Activated B cell treated with CpG ODN at 0.5 μM for 24 hours (primary cell): ENCODE results near the gene ARID3C. TPM values are rescaled to one million over a fixed set of nuclear protein-coding genes. Genes with fewer than 3 reads are reported as not detected.

ENCODE experiments used
- ATAC-seq: fragments of 200-7000 bp; cut with Tn5 transposase; one replicate; pipeline ENCODE4 v1.10.0; 2021; ENCODE audit warnings: low read depth, mild to moderate bottlenecking, moderate library complexity
- CTCF ChIA-PET: fragments of 350-600 bp; sonication (Branson Sonifier 250); formaldehyde crosslinking; loops from one replicate; lab custom pipeline; 2021; ENCODE audit warnings: antibody characterized with exemption; lab: Charles Lee
- POLR2A ChIA-PET: fragments of 350-600 bp; sonication (Branson Sonifier 250); formaldehyde crosslinking; loops from one replicate; lab custom pipeline; 2021; ENCODE audit warnings: antibody characterized with exemption; lab: Charles Lee
- DNase-seq: peaks from one replicate; pipeline ENCODE4 v3.0.0; 2022
- H3K27ac Mint-ChIP-seq: one replicate; pipeline ENCODE4 v1.8.0; 2020; ENCODE audit warnings: mixed read lengths
- H3K27me3 Mint-ChIP-seq: one replicate; pipeline ENCODE4 v1.8.0; 2021; ENCODE audit warnings: mixed read lengths
- H3K36me3 Mint-ChIP-seq: one replicate; pipeline ENCODE4 v1.8.0; 2021; ENCODE audit warnings: low read depth, mixed read lengths
- H3K4me1 Mint-ChIP-seq: one replicate; pipeline ENCODE4 v1.8.0; 2021; ENCODE audit warnings: mixed read lengths
- H3K4me3 Mint-ChIP-seq: one replicate; pipeline ENCODE4 v1.8.0; 2020; ENCODE audit warnings: mild to moderate bottlenecking, mixed read lengths
- H3K9me3 Mint-ChIP-seq: one replicate; pipeline ENCODE4 v1.8.0; 2020; ENCODE audit warnings: mixed read lengths
- CTCF ChIP-seq: fragments of 200-600 bp; IDR thresholded peaks from one replicate; pipeline ENCODE4 v1.8.0; 2022; ENCODE audit warnings: antibody characterized with exemption, mild to moderate bottlenecking
- intact Hi-C: fragments of 100-400 bp; cut with micrococcal nuclease; formaldehyde crosslinking; loops from one replicate; pipeline ENCODE4 v1.15.1; 2024
- total RNA-seq: library from RNA; stranded (reverse); gene quantifications from 2 replicates; pipeline ENCODE4 v1.2.3, GENCODE V29; 2022

The ARID3C gene
- total RNA-seq, 1 donor from 2014 or later, result not detected

- no peak for ATAC-seq
- intact Hi-C loops, result loop anchor here (5.0 kb wide), 1 partner anchor 984 kb away; no protein-coding TSS in a partner anchor
These were observed 28.0 kb downstream of the ARID3C start for GRCh38 chr9:34600908-34601307.

DNA sequence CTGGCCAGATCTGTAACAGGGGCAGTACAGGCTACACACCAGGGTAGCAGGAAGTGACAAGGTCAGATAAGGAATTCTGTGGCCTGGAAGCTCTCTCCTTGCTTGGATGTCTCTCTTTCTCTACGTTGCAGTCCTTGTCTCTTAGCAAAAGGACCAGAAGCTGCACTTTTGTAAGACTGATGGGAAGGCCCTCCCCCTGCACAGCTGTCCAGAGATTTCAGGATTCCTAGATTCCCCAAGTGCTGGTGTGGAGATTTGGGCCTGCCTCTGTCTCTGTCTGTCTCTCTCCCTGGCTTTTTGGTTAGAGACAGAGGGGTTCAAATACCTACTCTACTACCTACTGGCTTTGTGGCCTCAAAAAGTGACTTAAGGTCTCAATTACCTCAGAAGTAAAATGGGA is 29.3 kb downstream of the ARID3C start:
- no peak for TF ChIP-seq CTCF
- no peaks in the 10 kb centered on the region for H3K4me1 Mint-ChIP-seq
- ChIA-PET POLR2A (no interaction called here), CTCF (interaction anchor here (1.4 kb wide), 1 partner anchor 196 kb away, joined by 3 read pairs; no protein-coding TSS in a partner anchor)
- H3K27me3 Mint-ChIP-seq, result peaks cover 28% of the 10 kb centered on the region
- no peak overlapping the region for H3K27ac Mint-ChIP-seq
- H3K4me3 Mint-ChIP-seq, result no peak overlapping the region
- intact Hi-C loops, result no loop called here
- no peaks in the 10 kb centered on the region for H3K36me3 Mint-ChIP-seq
- ATAC-seq, result no peak
- no peaks in the 10 kb centered on the region for H3K9me3 Mint-ChIP-seq
- DNase-seq, result no peak

More at GRCh38 chr9:34600908-34601307, 28.0 kb downstream of the ARID3C start:
- Mint-ChIP-seq H3K36me3 (no peaks in the 10 kb centered on the region), H3K27ac (no peak overlapping the region), H3K27me3 (peaks cover 21% of the 10 kb centered on the region), H3K9me3 (no peaks in the 10 kb centered on the region), H3K4me1 (no peaks in the 10 kb centered on the region), H3K4me3 (no peak overlapping the region)
- no peak for DNase-seq
- ChIA-PET CTCF (interaction anchor here (0.9 to 1.1 kb wide), 2 partner anchors 33 to 222 kb away, joined by 3 to 4 read pairs; no protein-coding TSS in a partner anchor), POLR2A (no interaction called here)
- no peak for TF ChIP-seq CTCF

DNA sequence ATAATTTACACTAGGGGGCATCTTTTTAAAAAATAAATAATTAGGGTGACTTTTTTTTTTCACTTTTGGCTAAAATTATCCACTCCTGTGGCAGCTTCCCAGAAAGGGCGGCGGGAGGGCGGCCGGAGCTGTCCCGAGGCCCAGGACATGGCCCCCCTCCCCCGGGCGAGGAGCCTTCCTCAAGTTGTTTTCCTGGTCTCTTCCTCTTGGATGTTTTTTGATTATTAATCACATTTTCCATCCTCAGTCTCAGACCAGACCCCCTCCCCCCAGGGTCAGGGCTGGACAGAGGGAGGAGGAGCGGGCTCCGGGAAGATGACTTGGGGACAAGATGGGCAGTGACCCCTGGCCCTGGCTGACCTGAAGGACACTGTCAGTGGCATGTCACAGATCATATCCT is 34.7 kb downstream of the ARID3C start:
- Mint-ChIP-seq H3K4me3 (no peak overlapping the region), H3K9me3 (no peaks in the 10 kb centered on the region), H3K27ac (no peak overlapping the region), H3K36me3 (no peaks in the 10 kb centered on the region), H3K27me3 (peaks cover 58% of the 10 kb centered on the region), H3K4me1 (peaks cover 32% of the 10 kb centered on the region)
- ChIA-PET POLR2A (no interaction called here), CTCF (no interaction called here)
- no peak for TF ChIP-seq CTCF
- DNase-seq, result no peak
- intact Hi-C loops, result loop anchor here (5.0 kb wide), 1 partner anchor 967 kb away; no protein-coding TSS in a partner anchor
- ATAC-seq, result no peak

DNA sequence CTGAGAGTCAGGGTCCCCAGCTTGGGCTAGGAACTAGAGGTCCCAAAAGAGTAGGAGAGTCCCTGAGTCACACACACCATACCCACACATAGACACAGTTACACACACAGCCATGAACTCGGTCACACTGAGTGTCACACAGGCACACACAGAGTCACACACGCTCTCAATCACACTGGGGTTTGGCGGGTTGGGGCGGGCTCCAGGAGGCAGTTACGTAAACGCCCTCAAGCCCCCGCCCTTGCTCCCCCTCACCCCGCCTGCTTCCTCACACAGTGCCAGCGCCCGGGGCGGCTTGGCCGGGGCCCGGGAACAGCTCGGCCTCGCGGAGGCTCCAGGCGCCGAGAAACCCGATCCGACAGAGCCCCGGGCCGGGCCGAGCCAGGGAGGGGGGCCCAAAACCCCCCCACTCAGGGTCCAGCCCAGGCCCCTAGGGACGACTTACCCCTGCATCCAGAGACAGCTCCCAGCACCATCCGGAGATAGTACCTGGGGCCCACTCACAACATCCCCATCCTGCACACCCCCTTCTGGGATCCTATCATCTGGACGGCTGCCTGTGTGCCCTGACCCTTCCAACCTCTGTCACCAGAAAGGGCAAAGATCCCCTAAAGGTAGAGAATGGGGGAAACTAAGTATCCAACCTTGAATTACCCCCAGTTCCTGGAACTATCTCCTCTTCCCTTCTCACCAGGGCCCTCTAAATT is 35.8 kb downstream of the ARID3C start:
- H3K36me3 Mint-ChIP-seq, result no peaks in the 10 kb centered on the region
- no peak overlapping the region for H3K4me3 Mint-ChIP-seq
- ATAC-seq (no peak), DNase-seq (no peak)
- H3K27me3 Mint-ChIP-seq, result peaks cover 67% of the 10 kb centered on the region
- no peak for TF ChIP-seq CTCF
- no peaks in the 10 kb centered on the region for H3K9me3 Mint-ChIP-seq
- H3K4me1 Mint-ChIP-seq, result peaks cover 41% of the 10 kb centered on the region
- H3K27ac Mint-ChIP-seq, result no peak overlapping the region
- ChIA-PET POLR2A (no interaction called here), CTCF (interaction anchor here (1.2 to 2.5 kb wide), 5 partner anchors 12 to 969 kb away, joined by 3 to 24 read pairs (median 10); no protein-coding TSS in a partner anchor)
- intact Hi-C loops, result loop anchor here (5.0 kb wide), 1 partner anchor 966 kb away; no protein-coding TSS in a partner anchor
